ENCODE data around the gene POU3F3.

Gene POU3F3

DNA sequence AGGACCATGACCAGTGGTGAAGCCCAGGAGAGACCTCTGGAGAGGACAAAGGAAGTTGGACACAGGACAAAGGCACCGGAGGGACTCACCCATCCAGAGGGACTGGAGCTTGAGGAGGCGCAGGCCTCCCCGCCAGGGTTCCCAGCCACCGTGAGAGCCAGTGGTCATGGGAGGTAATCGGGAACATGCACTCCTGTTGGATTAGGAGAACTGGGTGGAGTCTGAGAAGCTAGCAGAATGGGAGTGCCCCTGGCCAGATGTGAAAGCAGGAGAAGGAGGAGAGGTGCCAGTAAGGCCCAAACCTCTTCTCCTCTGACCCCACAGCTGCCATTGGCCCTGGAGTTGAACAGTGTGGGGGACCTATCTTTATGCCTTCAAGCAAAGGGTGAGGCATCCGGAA is 20.3 kb downstream of the POU3F3 start:
- no peaks in the 10 kb centered on the region for H3K36me3 ChIP-seq (ENCODE audit: control insufficient read depth in 5 of 5, insufficient read depth in 5 of 5, low read length in 5 of 5)
- peaks cover 0 to 17% (median 14%) of the 10 kb centered on the region in 5 donors for H3K4me1 ChIP-seq (ENCODE audit: control insufficient read depth in 5 of 5, insufficient read depth in 5 of 5, low read length in 5 of 5)
- H3K4me3 ChIP-seq (ENCODE audit: low read depth in 1 of 5, low read length in 5 of 5) = no peak overlapping the region
- H3K9ac ChIP-seq (ENCODE audit: low read length in 5 of 5) = no peak overlapping the region
- no peak overlapping the region for H3K27ac ChIP-seq (ENCODE audit: low read depth, low read length)
- no peaks in the 10 kb centered on the region for H3K9me3 ChIP-seq (ENCODE audit: control insufficient read depth in 5 of 5, low read length in 5 of 5)
- H3K27me3 ChIP-seq (ENCODE audit: control insufficient read depth in 5 of 5, insufficient read depth in 4 of 5, low read length in 5 of 5) = peaks cover 19 to 54% (median 40%) of the 10 kb centered on the region in 5 donors

DNA sequence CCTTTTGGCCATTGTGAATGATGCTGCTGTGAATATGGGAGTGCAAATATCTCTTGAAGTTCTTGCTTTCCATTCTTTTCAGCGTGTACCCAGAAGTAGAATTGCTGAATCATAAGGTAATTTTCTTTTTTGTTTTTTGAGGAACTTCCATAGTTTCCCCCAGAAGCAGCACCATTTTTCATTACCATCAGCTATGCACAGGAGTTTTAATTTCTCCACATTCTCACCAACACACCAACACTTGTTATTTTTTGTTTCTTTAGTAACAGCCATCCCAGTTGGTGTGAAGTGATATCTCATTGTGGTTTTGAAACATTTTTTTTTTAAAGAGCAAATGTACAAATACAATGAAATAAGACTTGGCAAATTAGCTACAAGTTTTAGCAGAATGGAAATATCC is 21.3 kb downstream of the POU3F3 start:
- H3K27me3 ChIP-seq (ENCODE audit: control insufficient read depth in 5 of 5, insufficient read depth in 4 of 5, low read length in 5 of 5) = peaks cover 14 to 53% (median 38%) of the 10 kb centered on the region in 5 donors

DNA sequence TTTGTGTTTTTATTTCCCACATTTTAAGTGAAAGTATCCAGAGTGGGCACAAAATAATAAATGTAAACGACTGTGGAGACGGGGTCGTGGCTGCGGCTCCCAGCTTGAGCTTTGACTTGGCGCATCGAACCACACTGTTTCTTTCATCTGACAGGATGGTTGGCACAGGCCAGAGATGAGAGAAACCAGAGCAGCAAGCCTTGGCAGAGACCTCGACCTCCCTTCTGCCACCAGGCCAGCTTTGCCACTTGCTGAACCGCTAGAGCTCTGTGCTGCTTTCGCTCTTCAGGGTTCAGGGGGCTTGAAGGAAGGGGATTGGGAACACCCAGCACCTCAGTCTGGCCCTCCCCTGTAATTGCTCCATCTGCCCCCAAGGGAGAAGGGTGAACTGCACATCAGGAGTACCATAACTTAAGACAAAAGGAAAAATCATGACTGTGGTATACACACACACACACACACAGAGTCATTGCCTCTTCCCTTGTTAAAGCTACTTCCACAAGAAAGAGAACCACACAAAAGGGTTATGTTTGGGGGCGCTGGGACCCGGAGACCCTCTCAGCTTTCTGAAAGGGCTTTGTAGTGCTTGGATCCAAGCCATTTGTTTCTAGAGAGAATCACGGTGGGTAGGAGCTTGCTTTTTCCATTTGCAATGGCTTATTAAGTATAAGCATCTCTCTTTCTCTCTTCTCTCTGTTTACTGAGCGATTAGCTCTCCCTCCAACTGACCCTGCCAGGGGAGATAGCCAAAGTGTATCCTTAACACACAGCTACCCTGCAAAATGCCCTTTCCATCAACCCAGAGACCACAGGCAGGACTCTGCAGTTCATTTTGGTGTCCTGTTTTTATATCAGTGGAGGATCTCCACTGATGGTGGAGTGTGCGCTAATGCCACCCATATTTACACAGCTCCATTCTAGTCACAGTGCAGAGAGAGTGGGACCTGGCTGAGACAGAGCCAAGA is 23.0 kb downstream of the POU3F3 start:
- no peaks in the 10 kb centered on the region for H3K36me3 ChIP-seq (ENCODE audit: control insufficient read depth in 5 of 5, insufficient read depth in 5 of 5, low read length in 5 of 5)
- no peak overlapping the region for H3K9ac ChIP-seq (ENCODE audit: low read length in 5 of 5)
- no peak overlapping the region for H3K4me3 ChIP-seq (ENCODE audit: low read depth in 1 of 5, low read length in 5 of 5)
- peaks cover 0 to 18% (median 16%) of the 10 kb centered on the region in 5 donors for H3K4me1 ChIP-seq (ENCODE audit: control insufficient read depth in 5 of 5, insufficient read depth in 5 of 5, low read length in 5 of 5)
- H3K9me3 ChIP-seq (ENCODE audit: control insufficient read depth in 5 of 5, low read length in 5 of 5) = no peaks in the 10 kb centered on the region
- no peak overlapping the region for H3K27ac ChIP-seq (ENCODE audit: low read depth, low read length)
- H3K27me3 ChIP-seq (ENCODE audit: control insufficient read depth in 5 of 5, insufficient read depth in 4 of 5, low read length in 5 of 5) = peaks cover 13 to 40% (median 23%) of the 10 kb centered on the region in 5 donors

More for the DNA sequence above, 21.3 kb downstream of the POU3F3 start:
- Histone ChIP-seq H3K36me3 (ENCODE audit: control insufficient read depth in 5 of 5, insufficient read depth in 5 of 5, low read length in 5 of 5) (no peaks in the 10 kb centered on the region), H3K4me1 (ENCODE audit: control insufficient read depth in 5 of 5, insufficient read depth in 5 of 5, low read length in 5 of 5) (peaks cover 0 to 17% (median 17%) of the 10 kb centered on the region in 5 donors), H3K27ac (ENCODE audit: low read depth, low read length) (no peak overlapping the region), H3K9ac (ENCODE audit: low read length in 5 of 5) (no peak overlapping the region), H3K4me3 (ENCODE audit: low read depth in 1 of 5, low read length in 5 of 5) (no peak overlapping the region), H3K9me3 (ENCODE audit: control insufficient read depth in 5 of 5, low read length in 5 of 5) (no peaks in the 10 kb centered on the region)

DNA sequence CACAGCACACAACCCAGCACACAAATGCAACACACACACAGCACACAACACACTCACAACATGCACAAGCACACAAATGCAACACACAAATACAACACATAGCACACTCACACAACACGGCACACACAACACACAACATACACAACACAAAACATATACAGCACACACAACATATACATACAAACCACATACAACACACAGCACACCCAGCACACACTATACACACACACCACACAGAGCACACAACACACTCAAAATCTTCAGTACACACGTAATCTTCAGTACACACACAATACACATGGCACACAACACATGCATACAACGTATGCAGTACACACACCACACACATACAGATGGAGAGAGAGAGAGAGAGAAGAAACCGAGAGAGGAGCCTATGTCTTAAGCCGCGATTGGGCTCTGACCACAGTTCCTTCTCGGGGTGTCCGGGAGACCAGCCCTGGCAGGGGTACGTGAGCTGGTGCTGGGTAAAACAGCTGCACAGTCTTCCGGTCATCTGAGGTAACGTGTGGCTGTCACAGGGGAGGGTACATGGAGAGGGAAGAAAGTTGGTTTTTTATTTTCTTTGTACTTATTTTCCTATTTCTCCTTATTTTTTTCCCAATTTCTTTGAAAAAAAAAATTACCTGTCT is 25.1 kb downstream of the POU3F3 start:
- Histone ChIP-seq H3K4me1 (ENCODE audit: control insufficient read depth in 5 of 5, insufficient read depth in 5 of 5, low read length in 5 of 5) (peaks cover 0 to 6% (median 0%) of the 10 kb centered on the region in 5 donors), H3K9me3 (ENCODE audit: control insufficient read depth in 5 of 5, low read length in 5 of 5) (no peaks in the 10 kb centered on the region), H3K27me3 (ENCODE audit: control insufficient read depth in 5 of 5, insufficient read depth in 4 of 5, low read length in 5 of 5) (peaks cover 8 to 38% (median 22%) of the 10 kb centered on the region in 5 donors), H3K4me3 (ENCODE audit: low read depth in 1 of 5, low read length in 5 of 5) (no peak overlapping the region), H3K36me3 (ENCODE audit: control insufficient read depth in 5 of 5, insufficient read depth in 5 of 5, low read length in 5 of 5) (no peaks in the 10 kb centered on the region), H3K27ac (ENCODE audit: low read depth, low read length) (no peak overlapping the region), H3K9ac (ENCODE audit: low read length in 5 of 5) (no peak overlapping the region)

DNA sequence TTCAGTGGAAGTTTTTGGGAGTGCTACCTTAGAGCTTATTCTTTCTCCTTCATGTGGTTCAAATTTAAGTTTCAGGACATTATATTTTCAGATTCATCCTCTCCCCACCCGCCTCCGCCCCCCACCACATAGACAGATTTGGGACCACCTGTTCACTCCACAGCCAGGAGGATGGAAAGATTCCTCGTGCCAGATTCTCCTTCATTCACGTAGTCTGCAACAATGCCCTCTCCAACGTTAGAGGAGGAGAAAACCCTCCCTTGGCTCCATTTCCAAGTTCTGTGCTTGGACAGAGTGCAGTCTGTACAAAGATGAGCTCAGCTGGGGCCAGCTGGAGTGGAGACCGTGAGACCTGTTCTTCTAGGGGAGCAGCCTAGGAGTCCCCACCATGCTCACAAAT is 26.2 kb downstream of the POU3F3 start:
- Histone ChIP-seq H3K27ac (ENCODE audit: low read depth, low read length) (no peak overlapping the region), H3K36me3 (ENCODE audit: control insufficient read depth in 5 of 5, insufficient read depth in 5 of 5, low read length in 5 of 5) (no peaks in the 10 kb centered on the region), H3K9ac (ENCODE audit: low read length in 5 of 5) (no peak overlapping the region), H3K4me3 (ENCODE audit: low read depth in 1 of 5, low read length in 5 of 5) (no peak overlapping the region), H3K4me1 (ENCODE audit: control insufficient read depth in 5 of 5, insufficient read depth in 5 of 5, low read length in 5 of 5) (peaks cover 0 to 6% (median 0%) of the 10 kb centered on the region in 5 donors), H3K9me3 (ENCODE audit: control insufficient read depth in 5 of 5, low read length in 5 of 5) (no peaks in the 10 kb centered on the region), H3K27me3 (ENCODE audit: control insufficient read depth in 5 of 5, insufficient read depth in 4 of 5, low read length in 5 of 5) (peaks cover 8 to 39% (median 20%) of the 10 kb centered on the region in 5 donors)

DNA sequence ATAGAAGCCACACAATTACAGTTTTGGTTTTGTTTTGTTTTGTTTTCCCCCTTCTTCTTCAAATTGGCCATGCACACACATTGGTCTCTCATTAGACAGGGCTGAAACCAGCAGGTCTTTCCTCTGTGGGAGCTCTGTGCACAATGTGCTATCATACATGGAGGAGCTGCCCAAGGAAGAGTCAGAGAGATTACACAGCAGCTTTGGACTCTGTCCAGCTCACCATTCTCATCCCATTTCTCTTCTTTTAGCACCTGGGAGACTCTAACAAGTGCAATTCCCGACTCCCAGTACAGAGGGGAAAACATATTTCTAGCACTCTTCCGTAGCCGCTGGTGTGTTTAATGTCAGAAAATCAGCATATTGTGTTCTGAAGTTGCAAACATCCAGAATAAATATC is 29.4 kb downstream of the POU3F3 start:
- H3K27me3 ChIP-seq (ENCODE audit: control insufficient read depth in 5 of 5, insufficient read depth in 4 of 5, low read length in 5 of 5) = peaks cover 5 to 31% (median 19%) of the 10 kb centered on the region in 5 donors
- H3K9ac ChIP-seq (ENCODE audit: low read length in 5 of 5) = no peak overlapping the region
- H3K36me3 ChIP-seq (ENCODE audit: control insufficient read depth in 5 of 5, insufficient read depth in 5 of 5, low read length in 5 of 5) = no peaks in the 10 kb centered on the region
- H3K4me1 ChIP-seq (ENCODE audit: control insufficient read depth in 5 of 5, insufficient read depth in 5 of 5, low read length in 5 of 5) = peaks cover 0 to 6% (median 0%) of the 10 kb centered on the region in 5 donors
- no peak overlapping the region for H3K27ac ChIP-seq (ENCODE audit: low read depth, low read length)
- no peaks in the 10 kb centered on the region for H3K9me3 ChIP-seq (ENCODE audit: control insufficient read depth in 5 of 5, low read length in 5 of 5)
- H3K4me3 ChIP-seq (ENCODE audit: low read depth in 1 of 5, low read length in 5 of 5) = no peak overlapping the region

DNA sequence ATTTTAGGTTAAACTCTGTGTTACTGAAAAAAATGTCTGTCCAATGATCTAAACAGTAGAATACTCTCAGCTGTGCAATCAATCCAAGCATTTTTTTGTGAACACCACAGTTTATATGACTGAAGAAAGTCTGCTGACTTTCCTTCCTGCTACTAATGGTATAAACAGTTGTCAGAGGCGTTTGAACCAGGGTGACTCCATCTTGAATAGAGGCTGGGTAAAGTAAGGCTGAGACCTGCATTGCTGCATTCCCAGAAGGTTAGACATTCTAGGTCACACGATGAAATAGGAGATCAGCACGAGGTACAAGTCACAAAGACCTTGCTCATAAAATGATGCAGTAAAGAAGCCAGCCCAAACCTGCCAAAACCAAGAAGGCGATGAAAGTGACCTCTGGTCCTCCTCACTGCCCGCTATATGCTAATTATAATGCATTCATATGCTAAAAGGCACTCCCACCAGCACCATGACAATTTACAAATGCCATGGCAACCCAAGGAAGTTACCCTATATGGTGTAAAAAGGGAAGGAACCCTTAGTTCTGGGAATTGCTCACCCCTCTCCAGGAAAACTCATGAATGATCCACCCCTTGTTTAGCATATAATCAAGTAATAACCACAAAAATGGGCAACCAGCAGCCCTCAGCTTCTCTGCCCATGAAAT is 31.3 kb downstream of the POU3F3 start:
- H3K4me1 ChIP-seq (ENCODE audit: control insufficient read depth in 5 of 5, insufficient read depth in 5 of 5, low read length in 5 of 5) = peaks cover 0 to 3% (median 0%) of the 10 kb centered on the region in 5 donors
- peaks cover 5 to 16% (median 10%) of the 10 kb centered on the region in 5 donors for H3K27me3 ChIP-seq (ENCODE audit: control insufficient read depth in 5 of 5, insufficient read depth in 4 of 5, low read length in 5 of 5)
- H3K9ac ChIP-seq (ENCODE audit: low read length in 5 of 5) = no peak overlapping the region
- H3K4me3 ChIP-seq (ENCODE audit: low read depth in 1 of 5, low read length in 5 of 5) = no peak overlapping the region
- H3K36me3 ChIP-seq (ENCODE audit: control insufficient read depth in 5 of 5, insufficient read depth in 5 of 5, low read length in 5 of 5) = no peaks in the 10 kb centered on the region
- no peak overlapping the region for H3K27ac ChIP-seq (ENCODE audit: low read depth, low read length)
- no peaks in the 10 kb centered on the region for H3K9me3 ChIP-seq (ENCODE audit: control insufficient read depth in 5 of 5, low read length in 5 of 5)

DNA sequence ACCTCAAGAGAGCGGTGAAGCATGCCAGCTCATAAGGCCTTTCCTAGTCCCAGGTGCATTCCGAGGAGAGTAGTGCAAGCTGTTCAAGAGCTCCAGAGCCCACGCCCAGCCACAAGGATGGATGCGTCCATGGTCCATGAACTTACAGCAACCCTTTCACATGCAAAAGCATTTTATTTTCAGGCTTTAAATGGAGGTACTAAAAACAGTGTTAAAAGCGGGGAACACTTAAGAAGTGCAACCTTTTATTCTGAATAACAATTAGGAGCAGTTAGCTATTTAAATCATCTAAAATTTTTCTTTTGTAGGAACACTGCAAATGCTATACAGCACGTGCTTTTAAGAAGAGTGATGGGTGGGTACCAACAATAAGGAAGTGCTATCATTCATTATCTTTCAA is 33.8 kb downstream of the POU3F3 start:
- Histone ChIP-seq H3K27me3 (ENCODE audit: control insufficient read depth in 5 of 5, insufficient read depth in 4 of 5, low read length in 5 of 5) (peaks cover 3 to 16% (median 13%) of the 10 kb centered on the region in 5 donors), H3K9ac (ENCODE audit: low read length in 5 of 5) (no peak overlapping the region), H3K9me3 (ENCODE audit: control insufficient read depth in 5 of 5, low read length in 5 of 5) (no peaks in the 10 kb centered on the region), H3K27ac (ENCODE audit: low read depth, low read length) (no peak overlapping the region), H3K36me3 (ENCODE audit: control insufficient read depth in 5 of 5, insufficient read depth in 5 of 5, low read length in 5 of 5) (no peaks in the 10 kb centered on the region), H3K4me1 (ENCODE audit: control insufficient read depth in 5 of 5, insufficient read depth in 5 of 5, low read length in 5 of 5) (no peaks in the 10 kb centered on the region), H3K4me3 (ENCODE audit: low read depth in 1 of 5, low read length in 5 of 5) (no peak overlapping the region)

DNA sequence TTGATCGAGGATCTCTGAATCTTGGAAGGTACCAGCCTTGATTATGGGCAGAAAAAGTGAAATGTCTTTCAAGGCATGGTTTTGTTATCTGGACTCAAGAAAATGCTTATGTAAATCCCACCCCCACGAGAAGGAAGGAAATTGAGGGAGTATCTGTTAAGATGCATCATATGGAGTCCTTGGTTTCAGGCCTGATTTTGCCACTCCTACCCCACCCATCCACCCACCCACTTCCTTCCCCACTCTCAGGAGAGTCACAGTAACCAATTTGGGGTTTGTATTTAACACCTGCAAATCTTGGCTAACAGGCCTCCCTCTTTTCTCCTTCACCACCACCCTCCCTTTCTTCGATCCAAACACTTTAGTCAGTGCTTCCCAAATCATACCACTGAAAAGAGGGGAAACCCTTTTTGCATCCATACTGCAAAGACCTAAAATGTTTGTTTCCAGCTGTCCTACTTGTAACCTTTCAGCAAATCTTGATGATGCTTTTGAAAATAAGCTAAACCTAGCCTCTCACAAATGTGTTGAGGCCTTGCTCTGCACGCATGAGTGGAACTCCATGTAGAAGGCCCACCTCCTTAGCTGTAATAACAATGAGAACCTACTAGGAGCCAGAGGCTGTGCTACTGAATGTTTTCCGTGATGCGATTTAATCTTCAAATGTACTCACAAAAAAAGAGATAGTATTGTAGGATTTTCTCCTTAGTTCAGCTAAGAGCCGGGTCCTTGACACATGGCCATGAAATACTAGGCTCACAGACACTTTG is 34.8 kb downstream of the POU3F3 start:
- Histone ChIP-seq H3K27ac (ENCODE audit: low read depth, low read length) (no peak overlapping the region), H3K36me3 (ENCODE audit: control insufficient read depth in 5 of 5, insufficient read depth in 5 of 5, low read length in 5 of 5) (no peaks in the 10 kb centered on the region), H3K9me3 (ENCODE audit: control insufficient read depth in 5 of 5, low read length in 5 of 5) (no peaks in the 10 kb centered on the region), H3K27me3 (ENCODE audit: control insufficient read depth in 5 of 5, insufficient read depth in 4 of 5, low read length in 5 of 5) (peaks cover 0 to 10% (median 3%) of the 10 kb centered on the region in 5 donors), H3K4me3 (ENCODE audit: low read depth in 1 of 5, low read length in 5 of 5) (no peak overlapping the region), H3K4me1 (ENCODE audit: control insufficient read depth in 5 of 5, insufficient read depth in 5 of 5, low read length in 5 of 5) (no peaks in the 10 kb centered on the region), H3K9ac (ENCODE audit: low read length in 5 of 5) (no peak overlapping the region)
